K562 (cell line): ENCODE results near the gene CDIPT. TPM values are rescaled to one million over a fixed set of nuclear protein-coding genes. Genes with fewer than 3 reads are reported as not detected.

ENCODE experiments used
- ATAC-seq: fragments of 200-7000 bp; cut with Tn5 transposase; 3 replicates; pipeline ENCODE4 v1.9.1; 2020; ENCODE audit warnings: moderate library complexity
- BruUV-seq: library from RNA; stranded (reverse); fragments of 400-500 nt; replicated peaks from 2 replicates; lab custom pipeline; 2021; lab: Mats Ljungman, UMichigan
- CTCF ChIA-PET: fragments of 300-600 bp; formaldehyde crosslinking; extraction: SDS; loops from one replicate; lab custom pipeline; 2021; ENCODE audit warnings: low intra/inter-chr PET ratio; lab: Yijun Ruan, JAX
- POLR2A ChIA-PET: fragments of 300-600, 350-650 bp; sonication (Branson Sonifier 250); formaldehyde crosslinking; extraction: SDS; loops from one replicate; lab custom pipeline; 2021; ENCODE audit warnings: antibody characterized with exemption, inconsistent platforms; lab: Yijun Ruan, JAX
- DNase-seq, 4 experiments: peaks; one replicate each; pipeline versions ENCODE4 v3.0.0 to v3.0.0-alpha.2; 2011 to 2018; ENCODE audit warnings: low spot score in 3 of 4, mixed read lengths in 3 of 4; ENCODE audit errors: extremely low read depth in 1 of 4
- FAIRE-seq: peaks from 2 replicates; lab custom pipeline; 2011; peaks lifted over from hg19 to GRCh38; lab: Jason Lieb, UNC
- H2AFZ ChIP-seq: 2 replicates; pipeline ENCODE4 v1.6.0; 2011; ENCODE audit warnings: low read depth, low read length, control low read depth, inconsistent platforms
- H3K27ac ChIP-seq: fragments of 200-600 bp; 3 replicates; pipeline ENCODE4 v1.8.0; 2011; ENCODE audit warnings: low read depth, mild to moderate bottlenecking, control low read depth, inconsistent platforms, low read length, moderate library complexity, mixed read lengths; ENCODE audit errors: extremely low read depth
- H3K27me3 ChIP-seq, 2 experiments: fragments of 300-600 bp in 1 of 2; 2 replicates in 1 of 2; 3 replicates in 1 of 2; pipeline versions ENCODE4 v1.6.0 to v1.8.0; 2011; ENCODE audit warnings: inconsistent platforms in 2 of 2, low read length in 2 of 2, mild to moderate bottlenecking in 1 of 2, mixed read lengths in 1 of 2, moderate library complexity in 1 of 2; ENCODE audit not compliant: control insufficient read depth in 2 of 2, insufficient read depth in 2 of 2
- H3K36me3 ChIP-seq: fragments of 300-600 bp; 3 replicates; pipeline ENCODE4 v1.8.0; 2011; ENCODE audit warnings: mild to moderate bottlenecking, low read length, inconsistent platforms; ENCODE audit not compliant: control insufficient read depth, insufficient read depth
- H3K4me1 ChIP-seq, 2 experiments: fragments of 200-600 bp in 1 of 2; replicated peaks in 1 of 2; 2 replicates in 1 of 2; 3 replicates in 1 of 2; pipeline versions ENCODE4 v1.5.1 to v1.8.0; 2011; ENCODE audit warnings: inconsistent platforms in 2 of 2, low read length in 2 of 2, mild to moderate bottlenecking in 1 of 2, mixed read lengths in 1 of 2, moderate library complexity in 1 of 2; ENCODE audit not compliant: control insufficient read depth in 2 of 2, insufficient read depth in 2 of 2
- H3K4me2 ChIP-seq: 2 replicates; pipeline ENCODE4 v1.6.1; 2011; ENCODE audit warnings: low read length, control low read depth, inconsistent platforms, mixed read lengths; ENCODE audit not compliant: insufficient read depth
- H3K4me3 ChIP-seq: fragments of 200-600 bp; sonication (generic), shearing (Covaris generic); 2 replicates; pipeline ENCODE4 v1.5.1; 2016; ENCODE audit warnings: control low read depth, inconsistent platforms
- H3K79me2 ChIP-seq: fragments of 200-600 bp; 3 replicates; pipeline ENCODE4 v1.8.0; 2011; ENCODE audit warnings: low read length, inconsistent platforms; ENCODE audit not compliant: control insufficient read depth, insufficient read depth
- H3K9ac ChIP-seq, 2 experiments: 2 replicates each; pipeline versions ENCODE4 v1.6.0 to v1.6.1; 2011; ENCODE audit warnings: low read depth in 2 of 2, low read length in 2 of 2, control low read depth in 1 of 2, inconsistent platforms in 1 of 2, mild to moderate bottlenecking in 1 of 2, mixed read lengths in 1 of 2; ENCODE audit not compliant: insufficient read depth in 1 of 2
- H3K9me1 ChIP-seq: one replicate; pipeline ENCODE4 v1.6.0; 2011; ENCODE audit warnings: inconsistent platforms, mild to moderate bottlenecking, low read length, moderate library complexity; ENCODE audit not compliant: control insufficient read depth, insufficient read depth
- H3K9me3 ChIP-seq: replicated peaks from 2 replicates; pipeline ENCODE4 v1.5.1; 2011; ENCODE audit warnings: low read depth, low read length, inconsistent platforms; ENCODE audit not compliant: control insufficient read depth, insufficient read depth
- H4K20me1 ChIP-seq: replicated peaks from 2 replicates; pipeline ENCODE4 v1.6.1; 2011; ENCODE audit warnings: low read length, inconsistent platforms, mixed read lengths; ENCODE audit not compliant: control insufficient read depth, insufficient read depth
- GABPA ChIP-seq: fragments of 200-800 bp; sonication (Bioruptor generic); conservative IDR thresholded peaks from 2 replicates; pipeline ENCODE4 v1.6.1; 2016; ENCODE audit warnings: low read depth, missing genetic modification characterization, missing compliant biosample characterization
- GABPB2 ChIP-seq: fragments of 250-450 bp; sonication (Bioruptor Pico); conservative IDR thresholded peaks from 2 replicates; pipeline ENCODE4 v1.5.1; 2021; ENCODE audit warnings: mild to moderate bottlenecking
- GTF3C2 ChIP-seq: IDR thresholded peaks from 3 replicates; pipeline ENCODE4 v1.6.1; 2011; ENCODE audit warnings: borderline replicate concordance, mild to moderate bottlenecking, moderate library complexity; ENCODE audit not compliant: insufficient read length; ENCODE audit errors: extremely low read depth
- HMG20B ChIP-seq: fragments of 250-450 bp; sonication (Bioruptor Pico); IDR thresholded peaks from 2 replicates; pipeline ENCODE4 v1.5.0; 2021; ENCODE audit warnings: mild to moderate bottlenecking
- HOMEZ ChIP-seq: fragments of 250-450 bp; sonication (Bioruptor Pico); IDR thresholded peaks from 2 replicates; pipeline ENCODE4 v1.4.0; 2020; ENCODE audit warnings: mild to moderate bottlenecking, moderate library complexity
- LCOR ChIP-seq: sonication (generic); formaldehyde crosslinking; IDR thresholded peaks from 2 replicates; pipeline ENCODE4 v1.8.0; 2022; ENCODE audit warnings: mild to moderate bottlenecking, missing genetic modification reagents
- PPARD ChIP-seq: fragments of 250-450 bp; sonication (Bioruptor Pico); IDR thresholded peaks from 2 replicates; pipeline ENCODE4 v1.8.0; 2022; ENCODE audit warnings: inconsistent platforms, mild to moderate bottlenecking, moderate library complexity
- RBM34 ChIP-seq: fragments of 200-400 bp; formaldehyde crosslinking; IDR thresholded peaks from 2 replicates; pipeline ENCODE4 v1.6.1; 2018; ENCODE audit warnings: low read length, borderline replicate concordance; ENCODE audit not compliant: insufficient read depth
- SAP30 ChIP-seq: fragments of 200-600 bp; sonication (generic); IDR thresholded peaks from 2 replicates; pipeline ENCODE4 v1.6.1; 2012; ENCODE audit warnings: borderline replicate concordance, low read depth, mild to moderate bottlenecking, moderate library complexity, low read length, control low read depth, inconsistent platforms; ENCODE audit not compliant: insufficient read depth, poor library complexity, severe bottlenecking
- SNRNP70 ChIP-seq: fragments of 200-400 bp; formaldehyde crosslinking; optimal IDR thresholded peaks from 2 replicates; pipeline ENCODE3; 2017; ENCODE audit warnings: low read depth, low read length
- ZBTB9 ChIP-seq: fragments of 450-650 bp; formaldehyde crosslinking; IDR thresholded peaks from 2 replicates; pipeline ENCODE4 v1.4.0; 2020; ENCODE audit warnings: mild to moderate bottlenecking, moderate library complexity
- ZFP30 ChIP-seq: fragments of 250-450 bp; sonication (Bioruptor Pico); IDR thresholded peaks from 2 replicates; pipeline ENCODE4 v1.8.0; 2022; ENCODE audit warnings: moderate library complexity, mild to moderate bottlenecking, inconsistent platforms, borderline replicate concordance
- ZNF224 ChIP-seq: sonication (generic); formaldehyde crosslinking; IDR thresholded peaks from 2 replicates; pipeline ENCODE4 v1.8.0; 2022; ENCODE audit warnings: mild to moderate bottlenecking, missing genetic modification reagents
- WGBS: fragments of 100-300 bp; shearing (Covaris generic); methylation state at CpG from one replicate; pipeline ENCODE4 v1.1.6; 2016; ENCODE audit warnings: low coverage, mixed read lengths; ENCODE audit not compliant: insufficient coverage; ENCODE audit errors: missing lambda C conversion rate; 5-methylcytosine and 5-hydroxymethylcytosine counted together
- in situ Hi-C: fragments of 300-500 bp; cut with MboI; formaldehyde crosslinking; loops from 4 replicates; pipeline ENCODE4 v1.15.0; 2018; ENCODE audit warnings: inconsistent platforms, mixed read lengths
- intact Hi-C: fragments of 100-400 bp; cut with micrococcal nuclease; formaldehyde crosslinking; loops from 2 replicates; pipeline ENCODE4 v1.14.2; 2022
- polyA plus RNA-seq, 8 experiments: library from polyadenylated mRNA; depleted of rRNA in 4 of 8; stranded (reverse) in 5 of 8; unstranded in 3 of 8; fragments of >200 nt; fragmentation: Nextera tagmentation in 2 of 8; fragmentation: Illumina TruSeq in 1 of 8; extraction: Ambion mirVana in 2 of 8; extraction: Trizol in 1 of 8; gene quantifications; 2 replicates each; pipeline versions ENCODE4 v1.2.1 to v1.2.3, GENCODE V29; 2011 to 2014; ENCODE audit warnings: inconsistent platforms in 1 of 8, missing spikeins in 1 of 8
- total RNA-seq, 7 experiments: library from RNA; depleted of rRNA in 6 of 7; stranded (reverse); fragments of >200 nt in 6 of 7; fragmentation: Illumina TruSeq in 2 of 7; extraction: Trizol in 2 of 7; gene quantifications; 2 replicates each; pipeline versions ENCODE4 v1.2.1 to v1.2.3, GENCODE V29; 2011 to 2021; ENCODE audit warnings: low replicate concordance in 1 of 7

Gene CDIPT
- total and polyA plus RNA-seq, 9 of the 15 experiments (the other 6 are each of a cell fraction or from before 2014, with no cell fraction given) = 1.3 to 37.0 (median 23.0) TPM

GRCh38 chr16:29893553-29893952 is 30.5 kb upstream of the CDIPT start (continued):
- no peak for TF ChIP-seq GTF3C2

- POLR2A ChIA-PET = no interaction called here
- H3K4me2 ChIP-seq = no peak overlapping the region
- FAIRE-seq (no peak), ATAC-seq (no peak), DNase-seq (no peak)
- intact Hi-C loops (no loop called here), in situ Hi-C loops (no loop called here)
- H3K4me3 ChIP-seq = no peak overlapping the region
- no peak overlapping the region for H2AFZ ChIP-seq
- peaks cover 17 to 33% of the 10 kb centered on the region in 2 experiments; a peak in 4 of 5 replicates for H3K27me3 ChIP-seq
- no peaks in the 10 kb centered on the region for H3K79me2 ChIP-seq
- 38% methylated on average over 6 of the region's 6 CpGs for WGBS
- no peaks in the 10 kb centered on the region for H3K9me3 ChIP-seq
- H3K27ac ChIP-seq = no peak overlapping the region
- H3K4me1 ChIP-seq = peaks cover 0 to 7% of the 10 kb centered on the region in 2 experiments; a peak in 2 of 5 replicates
- H3K9ac ChIP-seq = peak overlapping the region in 1 of 2 experiments; percentile 61; a peak in 1 of 4 replicates
- H3K36me3 ChIP-seq = no peaks in the 10 kb centered on the region
- H4K20me1 ChIP-seq = 0 out of 2 replicates have a peak, but pooled peaks cover 4% of the 10 kb centered on the region
- H3K9me1 ChIP-seq = no peaks in the 10 kb centered on the region
- no TSS peak for BruUV-seq
- no peak for TF ChIP-seq GABPB2
- no peak for TF ChIP-seq ZBTB9 (CRISPR knock-in tag)
- TF ChIP-seq ZNF224 (CRISPR knock-in tag) = no peak
- TF ChIP-seq HMG20B (CRISPR knock-in tag) = no peak
- no peak for TF ChIP-seq SNRNP70
- no peak for TF ChIP-seq RBM34
- no peak for TF ChIP-seq GABPA
- no peak for TF ChIP-seq HOMEZ (CRISPR knock-in tag)
- no peak for TF ChIP-seq PPARD
- no peak for TF ChIP-seq SAP30
- TF ChIP-seq LCOR (CRISPR knock-in tag) = no peak
- TF ChIP-seq ZFP30 (CRISPR knock-in tag) = no peak
- CTCF ChIA-PET = no interaction called here
Observed at GRCh38 chr16:29892458-29892813, 29.4 kb upstream of the CDIPT start.
